GM19395 (cell line): ENCODE results near the gene TP53TG3E.
"Not testable (repeated sequence)": the region's sequence is repeated elsewhere in the genome, so short reads cannot be mapped to it uniquely, and the experiment has no call there.

Experiments used
- ATAC-seq: cut with Tn5 transposase; IDR thresholded peaks from one replicate; pipeline ENCODE4 v1.9.1; 2021; ENCODE audit warnings: mild to moderate bottlenecking, moderate library complexity; ENCODE audit not compliant: unreplicated experiment

The TP53TG3E gene, protein sequence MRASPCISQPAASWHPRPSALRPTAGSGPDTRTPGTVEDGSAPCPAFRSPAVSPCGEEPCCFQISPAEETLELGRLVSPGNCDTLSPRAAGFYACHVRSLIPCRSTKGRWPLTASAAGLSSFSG

GRCh38 chr16:33304006-33304405 is at the start of gene TP53TG3E:
TP53TG3E (plus strand) TSS chr16:33304306; CDS start chr16:33304374, 68 bp downstream.
- not testable (repeated sequence) for ATAC-seq

DNA sequence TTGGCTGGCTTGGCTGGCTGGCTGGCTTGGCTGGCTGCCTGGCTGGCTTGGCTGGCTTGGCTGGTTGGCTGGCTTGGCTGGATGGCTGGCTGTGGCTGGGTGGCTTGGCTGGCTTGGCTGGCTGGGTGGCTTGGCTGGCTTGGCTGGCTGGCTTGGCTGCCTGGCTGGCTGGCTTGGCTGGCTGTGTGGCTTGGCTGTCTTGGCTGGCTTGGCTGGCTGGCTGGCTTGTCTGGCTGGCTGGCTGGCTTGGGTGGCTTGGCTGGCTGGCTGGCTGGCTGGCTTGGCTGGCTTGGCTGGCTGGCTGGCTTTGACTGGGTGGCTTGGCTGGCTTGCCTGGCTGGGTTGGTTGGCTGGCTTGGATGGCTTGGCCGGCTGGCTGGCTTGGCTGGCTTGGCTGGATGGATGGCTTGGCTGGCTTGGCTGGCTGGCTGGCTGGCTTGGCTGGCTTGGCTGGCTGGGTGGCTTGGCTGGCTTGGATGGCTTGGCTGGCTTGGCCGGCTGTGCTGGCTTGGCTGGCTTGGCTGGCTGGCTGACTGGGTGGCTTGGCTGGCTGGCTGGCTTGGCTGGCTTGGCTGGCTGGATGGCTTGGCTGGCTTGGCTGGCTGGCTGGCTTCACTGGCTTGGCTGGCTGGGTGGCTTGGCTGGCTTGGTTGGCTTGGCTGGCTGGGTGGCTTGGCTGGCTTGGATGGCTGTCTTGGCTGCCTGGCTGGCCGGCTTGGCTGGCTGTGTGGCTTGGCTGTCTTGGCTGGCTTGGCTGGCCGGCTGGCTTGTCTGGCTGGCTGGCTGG is 32.3 kb downstream of the TP53TG3E start:
- ATAC-seq, result not testable (repeated sequence)

DNA sequence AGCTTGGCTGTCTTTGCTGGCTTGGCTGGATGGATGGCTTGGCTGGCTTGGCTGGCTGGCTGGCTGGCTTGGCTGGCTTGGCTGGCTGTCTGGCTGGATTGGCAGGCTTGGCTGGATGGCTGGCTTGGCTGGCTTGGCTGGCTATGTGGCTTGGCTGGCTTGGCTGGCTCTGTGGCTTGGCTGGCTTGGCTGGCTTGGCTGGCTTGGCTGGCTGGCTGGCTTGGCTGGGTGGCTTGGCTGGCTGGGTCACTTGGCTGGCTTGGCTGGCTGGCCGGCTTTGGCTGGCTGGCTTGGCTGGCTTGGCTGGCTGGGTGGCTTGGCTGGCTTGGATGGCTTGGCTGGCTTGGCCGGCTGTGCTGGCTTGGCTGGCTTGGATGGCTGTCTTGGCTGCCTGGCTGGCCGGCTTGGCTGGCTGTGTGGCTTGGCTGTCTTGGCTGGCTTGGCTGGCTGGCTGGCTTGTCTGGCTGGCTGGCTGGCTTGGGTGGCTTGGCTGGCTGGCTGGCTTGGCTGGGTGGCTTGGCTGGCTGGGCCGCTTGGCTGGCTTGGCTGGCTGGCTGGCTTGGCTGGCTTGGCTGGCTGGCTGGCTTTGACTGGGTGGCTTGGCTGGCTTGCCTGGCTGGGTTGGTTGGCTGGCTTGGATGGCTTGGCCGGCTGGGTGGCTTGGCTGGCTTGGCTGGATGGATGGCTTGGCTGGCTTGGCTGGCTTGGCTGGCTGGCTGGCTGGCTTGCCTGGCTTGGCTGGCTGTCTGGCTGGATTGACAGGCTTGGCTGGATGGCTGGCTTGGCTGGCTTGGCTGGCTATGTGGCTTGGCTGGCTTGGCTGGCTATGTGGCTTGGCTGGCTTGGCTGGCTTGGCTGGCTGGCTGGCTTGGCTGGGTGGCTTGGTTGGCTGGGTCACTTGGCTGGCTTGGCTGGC is 33.8 kb downstream of the TP53TG3E start:
- ATAC-seq, result not testable (repeated sequence)

GRCh38 chr16:33338543-33338951 is 34.4 kb downstream of the TP53TG3E start:
- ATAC-seq, result not testable (repeated sequence)

DNA sequence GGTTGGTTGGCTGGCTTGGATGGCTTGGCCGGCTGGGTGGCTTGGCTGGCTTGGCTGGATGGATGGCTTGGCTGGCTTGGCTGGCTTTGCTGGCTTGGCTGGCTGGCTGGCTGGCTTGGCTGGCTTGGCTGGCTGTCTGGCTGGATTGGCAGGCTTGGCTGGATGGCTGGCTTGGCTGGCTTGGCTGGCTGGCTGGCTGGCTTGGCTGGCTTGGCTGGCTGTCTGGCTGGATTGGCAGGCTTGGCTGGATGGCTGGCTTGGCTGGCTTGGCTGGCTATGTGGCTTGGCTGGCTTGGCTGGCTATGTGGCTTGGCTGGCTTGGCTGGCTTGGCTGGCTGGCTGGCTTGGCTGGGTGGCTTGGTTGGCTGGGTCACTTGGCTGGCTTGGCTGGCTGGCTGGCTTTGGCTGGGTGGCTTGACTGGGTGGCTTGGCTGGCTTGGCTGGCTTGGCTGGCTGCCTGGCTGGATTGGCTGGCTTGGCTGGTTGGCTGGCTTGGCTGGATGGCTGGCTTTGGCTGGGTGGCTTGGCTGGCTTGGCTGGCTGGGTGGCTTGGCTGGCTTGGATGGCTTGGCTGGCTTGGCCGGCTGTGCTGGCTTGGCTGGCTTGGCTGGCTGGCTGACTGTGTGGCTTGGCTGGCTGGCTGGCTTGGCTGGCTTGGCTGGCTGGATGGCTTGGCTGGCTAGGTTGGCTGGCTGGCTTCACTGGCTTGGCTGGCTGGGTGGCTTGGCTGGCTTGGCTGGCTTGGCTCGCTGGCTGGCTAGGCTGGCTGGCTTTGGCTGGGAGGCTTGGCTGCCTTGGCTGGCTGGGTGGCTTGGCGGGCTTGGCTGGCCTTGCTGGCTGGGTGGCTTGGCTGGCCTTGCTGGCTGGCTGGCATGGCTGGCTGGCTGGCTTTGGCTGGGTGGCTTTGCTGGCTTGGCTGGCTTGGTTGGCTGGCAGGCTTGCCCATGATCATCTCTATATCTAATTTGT is 35.3 kb downstream of the TP53TG3E start:
- not testable (repeated sequence) for ATAC-seq
